HS-5 (cell line): ENCODE results near the gene USP3.
A peak's percentile ranks its signal among the peaks of the same experiment; 100 is the strongest.
"Not testable (repeated sequence)": the region's sequence is repeated elsewhere in the genome, so short reads cannot be mapped to it uniquely, and the experiment has no call there.

Experiments
- DNase-seq: peaks from one replicate; pipeline ENCODE4 v3.0.0-alpha.2; 2012; ENCODE audit warnings: low read depth

Gene USP3

GRCh38 chr15:63610209-63610841 is 105.9 kb downstream of the USP3 start:
- peak; percentile 49 for DNase-seq

GRCh38 chr15:63611177-63611576 is 106.8 kb downstream of the USP3 start:
- DNase-seq: no peak

- DNase-seq: no peak
These were observed 107.9 kb downstream of the USP3 start for GRCh38 chr15:63612300-63612699.

DNA sequence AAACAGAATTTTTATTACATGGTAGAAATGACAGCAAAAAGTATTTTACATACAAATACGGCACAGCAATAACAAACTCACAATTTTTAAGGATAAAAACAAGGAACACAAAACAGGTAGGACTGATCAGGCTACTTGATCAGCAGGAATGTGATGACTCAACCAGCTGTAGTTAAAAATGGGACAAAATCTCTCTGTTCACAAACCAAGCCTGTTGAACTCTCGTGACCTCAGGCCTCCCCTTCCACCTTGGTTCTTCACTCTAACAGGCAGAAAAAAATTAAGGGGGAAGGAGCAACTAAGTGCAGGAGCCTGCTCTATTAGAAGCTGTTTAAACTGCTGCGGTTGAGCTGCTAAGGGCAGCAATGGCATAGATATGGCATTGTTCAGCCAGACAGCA is 111.5 kb downstream of the USP3 start:
- no peak for DNase-seq

GRCh38 chr15:63617147-63617546 is 112.8 kb downstream of the USP3 start:
- not testable (repeated sequence) for DNase-seq

GRCh38 chr15:63617627-63618026 is 113.2 kb downstream of the USP3 start:
- not testable (repeated sequence) for DNase-seq

GRCh38 chr15:63620760-63621159 is 116.4 kb downstream of the USP3 start:
- DNase-seq: not testable (repeated sequence)

DNA sequence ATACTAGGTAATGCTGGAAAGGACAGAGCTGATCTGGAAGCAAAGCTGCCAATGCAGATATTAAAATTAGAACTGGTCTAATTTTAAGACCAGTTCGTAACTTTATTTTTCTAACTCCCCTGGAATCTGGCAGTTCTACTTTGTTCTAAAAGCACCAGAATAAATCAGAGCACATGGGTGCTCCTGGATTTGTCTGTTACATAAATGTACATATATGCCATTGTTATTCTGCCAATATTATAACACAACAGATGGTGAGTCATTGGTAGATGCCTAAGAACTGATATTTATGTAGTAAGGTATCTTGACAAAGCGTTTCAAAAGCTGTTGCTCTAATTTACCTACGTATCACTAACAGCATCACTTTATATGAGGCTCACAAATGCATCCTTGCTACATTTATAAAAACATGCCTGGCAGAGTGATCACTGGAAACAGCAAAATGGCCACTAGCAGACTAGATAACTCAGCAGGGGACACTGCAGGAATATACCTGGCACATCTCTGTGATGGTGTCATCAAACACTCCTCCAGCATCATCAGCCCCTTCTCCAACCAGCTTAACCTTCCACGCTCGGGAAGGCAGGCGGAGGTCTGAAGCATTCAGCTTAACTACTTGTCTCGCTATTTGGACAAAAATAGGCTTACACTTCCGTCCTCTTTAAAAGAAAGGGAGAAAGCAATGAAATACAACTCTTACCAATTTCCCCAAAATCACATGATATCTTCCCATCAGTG is 119.0 kb downstream of the USP3 start:
- no peak for DNase-seq

GRCh38 chr15:63626955-63627354 is 122.6 kb downstream of the USP3 start:
- DNase-seq: no peak

DNA sequence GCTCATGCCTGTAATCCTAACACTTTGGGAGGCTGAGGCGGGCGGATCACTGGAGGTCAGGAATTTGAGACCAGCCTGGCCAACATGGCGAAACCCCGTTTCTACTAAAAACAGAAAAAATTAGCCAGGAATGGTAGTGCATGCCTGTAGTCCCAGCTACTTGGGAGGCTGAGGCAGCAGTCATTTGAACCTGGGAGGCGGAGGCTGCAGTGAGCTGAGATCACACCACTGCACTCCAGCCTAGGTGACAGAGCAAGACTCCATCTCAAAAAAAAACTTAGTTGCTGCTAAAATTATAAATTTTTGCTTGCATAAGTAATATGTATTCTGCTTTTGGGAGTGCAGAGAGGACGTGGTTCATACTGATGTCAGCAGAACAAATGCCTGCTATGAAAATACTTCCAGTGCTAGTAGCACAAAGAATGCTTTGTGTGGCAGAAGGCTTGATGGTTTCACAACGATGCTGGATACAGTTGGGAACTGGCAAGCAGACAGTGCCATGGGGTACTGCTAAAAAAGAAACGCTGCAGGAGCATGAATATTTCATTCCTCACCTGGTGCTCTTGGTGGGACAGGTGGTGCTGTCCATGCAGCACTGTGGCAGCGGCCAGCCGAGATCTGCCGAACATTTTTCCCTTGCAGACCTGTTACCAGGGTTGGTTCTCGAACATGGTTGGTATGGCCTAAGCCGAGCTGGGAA is 123.9 kb downstream of the USP3 start:
- DNase-seq: no peak

- no peak for DNase-seq
These were observed 125.8 kb downstream of the USP3 start for GRCh38 chr15:63630036-63630751.

DNA sequence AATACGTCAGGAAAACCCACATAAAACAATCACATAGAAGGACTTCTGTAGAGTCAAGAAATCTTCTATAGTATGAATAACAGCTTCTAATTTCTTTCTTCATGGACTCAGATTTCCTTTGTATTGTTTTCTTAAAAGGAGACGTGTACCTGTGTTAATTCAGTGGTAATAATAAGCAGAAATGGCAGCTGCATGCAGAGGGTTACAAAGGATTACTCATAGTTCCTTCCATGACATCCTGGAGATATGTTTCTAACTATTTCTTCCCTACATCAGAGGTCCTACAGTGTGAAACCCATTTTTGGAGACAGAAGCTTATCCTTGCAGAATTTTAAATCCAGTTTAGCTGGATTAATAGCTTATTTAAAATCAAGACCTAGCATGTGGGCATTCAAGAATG is 128.9 kb downstream of the USP3 start:
- DNase-seq: no peak

DNA sequence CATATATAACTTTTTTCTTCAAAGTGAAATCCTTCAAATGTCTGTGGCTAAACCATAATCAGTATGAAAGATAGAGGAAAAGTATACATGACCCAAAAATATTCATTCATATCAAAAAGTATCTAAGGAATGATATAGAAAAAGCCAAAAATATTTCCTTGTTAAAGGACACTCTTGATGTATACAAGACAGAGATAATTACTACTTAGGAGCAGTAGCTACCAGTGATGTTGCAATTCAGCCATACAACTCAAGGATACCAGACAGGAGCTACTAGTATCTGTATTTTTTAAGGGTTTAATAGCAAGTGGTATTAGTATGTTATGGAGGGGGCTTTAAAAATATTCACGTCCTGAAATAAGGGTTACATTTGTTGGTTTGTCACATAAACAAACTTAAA is 129.8 kb downstream of the USP3 start:
- DNase-seq: no peak

GRCh38 chr15:63636518-63637061 is 132.2 kb downstream of the USP3 start:
- no peak for DNase-seq

GRCh38 chr15:63638839-63639238 is 134.4 kb downstream of the USP3 start:
- DNase-seq: no peak

GRCh38 chr15:63640146-63640545 is 135.8 kb downstream of the USP3 start:
- no peak for DNase-seq
